Cerebellar cortex (tissue), 1 donor: Measurements from ENCODE around the gene SETD7.

ENCODE experiments used
- DNase-seq: peaks from one replicate; pipeline ENCODE4 v3.0.0-alpha.2; 2015; ENCODE audit warnings: low spot score

The SETD7 gene

GRCh38 chr4:139550724-139551429 is 5.1 kb downstream of the SETD7 start:
- DNase-seq = peak; percentile 49

- DNase-seq = no peak
These were observed 8.0 kb downstream of the SETD7 start for GRCh38 chr4:139547979-139548378.

DNA sequence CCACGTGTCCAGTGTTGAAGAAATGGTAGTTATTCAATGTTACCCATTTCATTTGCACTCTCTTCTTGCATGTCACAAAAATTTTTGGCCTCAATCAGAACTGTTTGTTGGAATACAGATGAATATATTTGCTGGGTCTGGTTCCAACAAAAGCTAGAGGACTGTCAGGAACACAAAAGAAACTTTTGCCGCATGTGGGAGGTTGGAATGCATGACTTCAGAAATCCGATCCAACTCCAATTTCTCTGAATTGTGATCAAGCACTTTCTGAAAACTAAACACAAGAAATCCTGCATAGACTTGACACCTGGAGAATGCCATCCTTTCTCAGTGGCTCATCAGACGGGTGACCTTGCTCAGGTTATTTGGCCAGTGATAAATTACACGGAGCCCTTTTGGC is 15.4 kb downstream of the SETD7 start:
- no peak for DNase-seq

DNA sequence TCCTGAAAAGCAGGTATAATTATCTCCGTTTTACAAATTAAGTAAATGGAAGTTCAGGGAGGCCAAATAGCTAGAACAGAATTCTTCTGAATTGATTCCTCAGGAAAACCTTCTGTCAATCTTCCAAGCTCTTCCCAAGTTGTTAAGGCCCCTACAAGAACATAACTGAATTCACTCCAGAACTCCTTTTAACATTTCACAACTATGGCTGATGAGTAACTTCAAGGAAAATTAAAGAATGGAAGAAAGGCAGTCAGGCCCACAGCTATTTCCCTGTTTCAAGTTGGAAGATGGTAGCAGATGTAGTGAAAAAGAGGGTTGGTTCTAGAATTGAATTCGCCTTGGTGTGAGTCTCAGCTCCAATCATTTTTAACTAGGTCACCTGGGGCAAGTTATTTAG is 15.9 kb downstream of the SETD7 start:
- DNase-seq = no peak

DNA sequence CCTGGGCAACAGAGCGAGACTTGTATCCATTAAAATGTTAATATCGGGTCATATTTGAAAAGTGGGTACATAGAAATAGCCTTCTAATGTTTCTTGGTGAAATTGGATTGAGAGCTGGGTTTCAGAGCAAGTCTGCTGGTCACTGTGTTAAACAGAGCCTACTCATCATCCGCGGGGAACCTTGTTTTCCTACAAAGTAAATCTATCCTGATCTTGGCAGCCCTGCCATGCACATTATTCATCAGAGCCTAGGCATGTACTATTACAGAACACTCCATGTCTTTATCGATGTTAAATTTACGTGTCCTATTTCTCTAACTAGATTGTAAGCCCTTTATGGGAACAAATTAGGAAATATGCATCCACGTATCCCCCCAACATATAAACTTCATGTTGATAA is 18.7 kb downstream of the SETD7 start:
- DNase-seq = no peak

- no peak for DNase-seq
These were observed 20.2 kb downstream of the SETD7 start for GRCh38 chr4:139535871-139536234.

DNA sequence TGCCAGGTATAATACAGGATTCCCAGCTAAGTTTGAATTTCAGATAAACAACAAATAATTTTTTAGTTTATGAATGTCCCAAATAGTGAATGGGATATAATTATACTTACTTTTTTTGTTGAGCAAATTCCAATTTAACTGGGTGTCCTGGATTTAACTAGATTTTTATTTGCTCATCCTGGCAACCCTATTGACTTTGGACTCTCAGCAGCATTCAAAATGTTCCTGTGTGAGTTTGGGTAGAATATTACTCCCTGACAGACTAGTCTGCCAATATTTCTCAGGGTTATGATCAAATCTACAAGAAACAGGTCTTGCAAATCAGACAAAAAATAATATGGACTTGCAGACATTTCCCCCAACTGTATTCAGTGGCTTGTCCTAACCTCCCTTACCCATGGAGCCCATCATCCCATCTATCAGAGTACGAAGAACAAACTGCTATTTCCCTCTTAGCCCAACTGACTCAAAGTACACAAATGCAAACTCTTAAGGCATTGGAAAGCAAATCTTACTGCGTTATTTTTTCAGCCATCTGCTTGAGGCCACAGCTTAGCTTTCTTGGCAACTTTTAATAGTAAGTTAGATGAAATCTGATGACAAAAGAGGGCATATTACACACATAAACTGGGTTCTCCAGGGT is 20.7 kb downstream of the SETD7 start:
- DNase-seq = no peak

- DNase-seq = no peak
These were observed 21.6 kb downstream of the SETD7 start for GRCh38 chr4:139534287-139534950.

GRCh38 chr4:139533511-139533910 is 22.5 kb downstream of the SETD7 start:
- DNase-seq = no peak

GRCh38 chr4:139532947-139533346 is 23.1 kb downstream of the SETD7 start:
- DNase-seq = no peak

DNA sequence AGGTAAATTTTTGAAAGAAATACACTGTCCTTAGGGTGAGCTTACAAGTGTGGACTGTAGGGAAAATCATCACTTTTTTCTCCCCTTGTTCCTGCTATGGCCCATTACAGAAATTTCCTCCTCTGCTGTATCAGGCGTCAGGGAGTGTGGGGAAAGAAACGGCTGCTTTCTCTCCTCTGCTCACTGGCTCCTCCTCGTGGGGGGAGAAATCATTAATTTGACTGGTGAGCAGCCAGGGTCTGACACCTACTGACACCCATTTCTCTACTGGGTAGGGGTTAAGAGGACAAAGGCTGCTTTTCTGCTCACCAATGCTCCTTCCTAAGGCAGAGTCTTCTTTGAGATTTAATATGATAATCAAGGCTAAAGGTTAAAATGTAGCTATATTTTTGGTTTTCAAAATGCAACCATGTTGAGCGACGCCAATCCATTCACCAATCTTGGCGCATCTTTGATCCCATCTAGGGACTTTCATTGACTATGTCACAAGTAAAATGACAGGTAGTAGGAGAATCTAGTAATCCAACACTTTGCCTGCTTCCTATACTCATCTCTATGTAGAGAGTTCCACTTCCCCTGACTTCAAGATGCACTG is 25.1 kb downstream of the SETD7 start:
- peak; percentile 61 for DNase-seq

DNA sequence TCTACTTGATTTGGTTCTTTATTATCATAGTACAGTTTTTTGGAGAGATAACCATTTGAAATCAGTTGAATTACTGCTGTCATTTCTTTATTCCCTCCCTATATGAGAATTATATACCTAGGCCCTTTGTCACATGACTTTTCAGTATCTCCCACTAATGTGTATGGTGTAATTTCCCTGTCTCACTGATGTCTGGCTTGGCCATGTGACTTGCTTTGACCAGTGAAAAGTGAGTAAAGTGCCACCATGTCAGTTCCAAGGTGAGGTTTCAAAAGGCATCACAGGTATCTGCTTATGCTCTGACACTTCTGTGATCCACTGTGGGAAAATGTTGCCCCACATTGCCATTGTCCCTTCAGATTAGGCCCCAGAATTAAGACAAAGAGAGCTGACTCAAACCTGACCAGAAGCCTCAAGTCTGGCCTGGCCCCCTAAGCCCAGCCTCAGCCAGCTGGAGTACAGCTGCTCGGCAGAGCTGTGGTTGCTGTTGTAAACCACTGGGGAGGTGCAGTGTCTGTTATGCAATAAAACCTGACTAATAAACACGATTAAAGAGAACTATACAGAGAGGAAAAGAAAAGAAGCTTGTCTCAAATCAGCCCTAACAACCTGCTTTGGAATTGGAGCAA is 27.5 kb downstream of the SETD7 start:
- no peak for DNase-seq

GRCh38 chr4:139526928-139527327 is 29.1 kb downstream of the SETD7 start:
- no peak for DNase-seq

GRCh38 chr4:139525414-139525813 is 30.6 kb downstream of the SETD7 start:
- no peak for DNase-seq

DNA sequence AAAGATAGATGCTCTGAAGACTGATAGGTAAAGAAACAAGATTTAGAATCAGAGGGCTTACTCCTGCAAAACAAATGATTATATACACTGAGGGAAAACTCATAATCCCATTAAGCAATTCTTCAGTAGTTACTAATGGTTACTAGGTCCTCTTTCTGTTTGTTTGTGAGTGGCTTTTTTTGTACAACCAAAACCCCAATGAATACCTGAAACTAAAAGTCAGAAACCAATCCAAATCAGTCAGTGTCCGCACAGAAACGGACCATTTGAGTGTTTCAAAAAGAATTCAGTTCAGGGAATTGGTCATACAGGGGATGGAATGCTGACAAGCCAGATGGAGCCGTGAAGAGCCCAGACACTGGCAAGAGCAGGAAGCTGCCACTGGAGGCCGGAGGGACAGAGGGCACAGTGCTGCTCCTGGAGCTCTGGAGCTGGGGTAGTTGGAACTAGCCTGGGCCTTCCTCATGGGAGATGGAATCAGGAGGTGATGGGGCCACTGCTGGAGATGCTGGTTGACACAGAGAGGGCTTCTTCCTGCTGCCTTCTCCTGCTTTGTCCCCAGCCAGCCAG is 31.9 kb downstream of the SETD7 start:
- DNase-seq = peak; percentile 36

DNA sequence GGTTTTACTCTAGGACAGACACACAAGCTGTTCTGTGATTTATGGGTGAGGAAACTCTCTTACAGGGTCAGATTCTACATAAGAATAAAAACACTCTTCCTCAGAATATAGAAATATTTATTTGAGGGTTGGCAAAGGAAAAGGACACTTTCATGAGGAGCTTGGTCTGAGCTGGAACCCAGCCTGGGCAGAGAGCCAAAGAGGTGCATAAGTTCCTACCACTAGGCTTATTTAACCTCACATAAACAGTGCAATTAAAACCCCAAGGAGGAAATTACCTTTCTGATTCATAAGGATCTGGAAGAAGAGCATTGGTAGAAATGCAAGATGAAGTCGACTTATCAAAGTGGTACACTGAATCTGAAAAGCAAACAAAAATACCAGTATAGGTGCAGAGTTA is 32.9 kb downstream of the SETD7 start:
- DNase-seq = peak; percentile 42

DNA sequence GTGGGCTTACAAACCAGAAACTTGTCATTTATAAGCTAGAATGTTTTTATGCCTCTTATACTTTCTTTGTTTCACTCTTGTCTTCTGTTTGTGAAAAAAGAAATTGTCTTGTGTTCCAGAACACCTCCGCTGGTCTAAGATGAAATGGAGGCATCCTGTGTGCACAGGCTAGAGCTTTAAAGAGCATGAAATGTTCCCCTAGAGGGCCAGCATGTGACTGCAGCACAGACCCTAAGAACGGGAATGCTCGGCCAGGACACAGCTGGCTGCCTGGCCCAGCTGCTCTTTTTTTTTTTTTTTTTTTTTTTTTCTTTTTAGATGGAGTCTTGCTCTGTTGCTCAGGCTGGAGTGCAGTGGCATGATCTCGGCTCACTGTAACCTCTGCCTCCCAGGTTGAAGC is 33.6 kb downstream of the SETD7 start:
- DNase-seq = no peak

GRCh38 chr4:139521754-139522401 is 34.1 kb downstream of the SETD7 start:
- DNase-seq = no peak

- DNase-seq = peak; percentile 50
These were observed 40.5 kb downstream of the SETD7 start for GRCh38 chr4:139515531-139515958.

DNA sequence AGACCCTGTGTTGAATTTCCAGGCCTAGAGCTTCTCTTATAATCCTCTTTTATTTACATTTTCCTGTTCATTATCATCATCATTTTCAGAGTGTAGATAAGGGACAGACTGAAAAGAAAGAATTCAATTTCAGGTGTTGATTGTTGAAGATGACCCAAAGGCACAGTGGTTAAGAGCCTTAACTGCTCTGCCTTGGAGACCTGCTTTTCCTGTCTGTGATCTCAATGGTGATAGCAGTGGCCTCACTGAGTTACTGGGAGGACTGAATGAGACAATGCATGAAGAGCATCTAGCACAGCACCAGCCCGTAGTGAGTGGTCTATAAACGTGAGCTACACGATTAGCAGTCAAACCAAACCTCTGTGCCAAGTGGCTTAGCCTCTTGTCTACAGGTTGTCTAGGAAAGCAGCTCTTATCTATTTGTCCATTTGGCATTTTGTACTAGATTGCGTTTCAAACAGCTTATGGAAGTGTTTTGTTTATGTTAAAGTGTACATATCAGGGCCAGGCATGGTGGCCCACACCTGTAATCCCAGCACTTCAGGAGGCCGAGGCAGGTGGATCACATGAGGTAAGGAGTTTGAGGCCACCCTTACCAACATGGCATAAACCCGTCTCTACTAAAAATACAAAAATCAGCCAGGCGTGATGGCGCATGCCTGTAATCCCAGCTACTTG is 41.5 kb downstream of the SETD7 start:
- no peak for DNase-seq

GRCh38 chr4:139511320-139511719 is 44.7 kb downstream of the SETD7 start:
- no peak for DNase-seq
